GM18909 (cell line): ENCODE data around the gene DPYSL3.

ENCODE experiments used
- ATAC-seq: cut with Tn5 transposase; IDR thresholded peaks from one replicate; pipeline ENCODE4 v1.9.1; 2021; ENCODE audit warnings: mild to moderate bottlenecking; ENCODE audit not compliant: unreplicated experiment, poor library complexity

The DPYSL3 gene

DNA sequence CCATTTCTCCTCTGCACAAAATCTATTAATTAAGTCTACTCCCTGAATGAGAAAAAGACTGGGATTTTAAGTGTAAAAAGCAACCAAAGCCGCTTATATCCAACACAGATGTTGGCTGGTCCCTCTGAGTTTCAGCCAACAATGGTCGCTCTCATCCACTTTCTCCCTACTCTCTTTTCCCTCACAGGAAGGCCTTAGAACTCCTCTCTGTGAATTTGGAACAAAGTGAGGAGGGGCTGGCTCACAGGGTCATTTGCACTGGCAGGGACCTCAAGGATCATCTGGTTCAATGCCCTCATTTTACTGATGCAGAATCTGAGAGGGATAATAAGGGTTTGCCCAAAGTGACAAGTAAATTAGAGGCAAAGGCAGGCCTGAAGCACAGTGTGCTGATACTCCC is 64.0 kb downstream of the DPYSL3 start:
- ATAC-seq, result no peak

- ATAC-seq, result no peak
Observed at GRCh38 chr5:147445090-147445489, 64.8 kb downstream of the DPYSL3 start.

- ATAC-seq, result no peak
Observed at GRCh38 chr5:147442224-147442623, 67.6 kb downstream of the DPYSL3 start.

GRCh38 chr5:147441191-147441695 is 68.6 kb downstream of the DPYSL3 start:
- no peak for ATAC-seq

DNA sequence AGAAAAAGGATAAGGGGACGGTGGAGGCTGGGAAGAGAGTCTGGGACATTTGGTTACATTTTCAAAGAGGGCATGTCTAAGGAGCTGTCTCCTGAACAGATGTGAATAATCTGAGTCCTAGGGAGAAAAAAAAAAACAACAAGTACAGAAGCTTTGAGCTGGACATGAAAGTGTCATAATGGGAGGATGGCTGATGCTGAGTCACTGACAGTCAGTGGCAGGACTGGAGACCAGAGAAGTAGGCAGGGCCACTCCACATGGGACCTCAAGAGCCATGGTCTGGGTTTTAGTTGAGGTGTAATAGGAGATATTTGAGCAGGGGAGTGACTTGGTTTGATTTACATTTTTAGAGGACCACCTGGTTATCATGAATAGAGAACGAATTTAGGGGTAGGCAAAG is 70.6 kb downstream of the DPYSL3 start:
- no peak for ATAC-seq

- ATAC-seq, result no peak
Observed at GRCh38 chr5:147437161-147437596, 72.7 kb downstream of the DPYSL3 start.

GRCh38 chr5:147436596-147436995 is 73.3 kb downstream of the DPYSL3 start:
- ATAC-seq, result no peak

DNA sequence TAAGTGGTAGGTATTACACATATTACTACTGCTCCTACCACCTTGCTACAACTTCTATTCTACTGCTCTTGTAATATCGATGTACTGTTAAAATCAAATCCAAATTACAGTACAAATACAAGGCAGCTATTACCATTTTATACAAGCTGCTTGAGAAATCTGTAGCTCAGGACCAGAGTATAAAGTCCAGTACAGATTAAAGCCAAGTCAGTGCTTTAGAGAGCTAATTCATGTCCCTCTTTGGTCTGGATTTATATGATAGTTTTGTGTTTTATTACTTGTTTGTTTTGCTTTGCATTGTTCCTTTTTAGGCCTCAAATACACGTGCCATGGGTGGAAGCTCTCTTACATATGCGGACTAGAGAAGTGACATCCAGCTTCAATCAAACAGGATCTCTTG is 75.8 kb downstream of the DPYSL3 start:
- no peak for ATAC-seq

GRCh38 chr5:147432323-147432722 is 77.5 kb downstream of the DPYSL3 start:
- ATAC-seq, result no peak

DNA sequence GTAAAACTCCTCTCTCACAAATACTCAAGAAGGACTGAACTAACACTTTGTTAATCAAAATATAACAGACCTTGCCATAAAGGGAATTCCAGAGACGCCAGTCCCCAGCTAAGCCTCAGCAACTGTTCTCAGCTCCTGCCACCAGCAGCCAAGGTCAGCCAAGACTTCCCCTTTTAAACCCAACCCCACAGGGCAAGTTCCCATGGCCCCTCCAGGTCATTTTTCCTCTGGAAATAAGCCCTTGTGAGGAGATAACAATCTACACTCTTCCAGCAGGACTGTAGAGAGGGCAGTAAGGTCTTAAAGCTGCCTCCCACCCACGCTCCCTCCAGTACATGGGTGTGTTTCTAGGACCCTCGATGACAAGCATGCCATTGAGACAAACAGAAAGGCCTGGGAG is 78.3 kb downstream of the DPYSL3 start:
- no peak for ATAC-seq

DNA sequence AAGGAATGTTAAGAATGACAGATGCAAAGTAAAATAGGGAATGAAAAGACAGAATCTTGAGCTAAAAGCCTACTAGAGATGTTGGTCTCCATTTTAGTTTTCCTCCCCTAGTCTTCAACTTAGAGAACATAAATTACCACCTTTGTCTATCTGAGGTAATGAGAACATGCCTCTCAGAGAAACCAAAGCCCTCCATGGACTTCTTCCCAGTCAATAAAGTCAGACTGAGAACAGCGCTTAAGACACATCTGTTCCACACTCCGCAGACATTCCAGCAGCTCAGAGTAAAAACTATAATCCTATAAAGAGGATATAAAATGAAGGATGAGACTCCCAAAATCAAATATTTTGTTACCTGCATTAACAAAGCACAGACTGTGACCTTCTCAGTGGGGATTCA is 79.2 kb downstream of the DPYSL3 start:
- ATAC-seq, result no peak

GRCh38 chr5:147427521-147428401 is 82.1 kb downstream of the DPYSL3 start:
- no peak for ATAC-seq

DNA sequence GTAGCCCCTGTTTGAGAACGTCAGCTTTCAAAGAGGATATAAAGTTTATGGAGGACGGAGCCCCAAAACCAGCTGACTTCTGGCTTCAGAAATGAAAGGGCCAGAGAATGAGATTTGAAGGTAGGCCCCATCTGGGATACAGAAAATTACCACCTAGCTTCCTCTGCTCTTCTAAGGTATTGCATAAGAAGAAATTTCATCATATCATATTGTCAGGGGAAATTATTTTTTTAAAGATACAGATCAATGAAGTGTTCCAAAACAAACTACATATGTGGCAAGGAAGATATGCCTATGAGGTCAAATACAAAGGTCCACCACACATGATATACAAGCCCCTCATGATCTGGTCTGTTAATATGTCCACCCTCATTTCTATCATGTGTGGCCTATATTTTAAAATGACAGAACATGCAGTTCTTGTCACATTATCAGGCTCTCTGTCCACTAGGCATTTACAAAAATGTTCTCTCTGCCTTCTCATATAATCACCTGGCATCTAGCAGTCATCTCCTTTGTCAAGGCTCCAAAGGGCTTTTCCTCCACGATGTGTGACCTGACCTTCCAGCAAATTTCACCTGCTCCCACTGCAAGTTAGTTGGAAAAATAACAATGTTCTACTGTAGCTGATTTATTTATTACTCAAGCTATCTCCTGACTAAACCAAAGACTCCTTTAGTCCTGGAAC is 83.1 kb downstream of the DPYSL3 start:
- no peak for ATAC-seq

DNA sequence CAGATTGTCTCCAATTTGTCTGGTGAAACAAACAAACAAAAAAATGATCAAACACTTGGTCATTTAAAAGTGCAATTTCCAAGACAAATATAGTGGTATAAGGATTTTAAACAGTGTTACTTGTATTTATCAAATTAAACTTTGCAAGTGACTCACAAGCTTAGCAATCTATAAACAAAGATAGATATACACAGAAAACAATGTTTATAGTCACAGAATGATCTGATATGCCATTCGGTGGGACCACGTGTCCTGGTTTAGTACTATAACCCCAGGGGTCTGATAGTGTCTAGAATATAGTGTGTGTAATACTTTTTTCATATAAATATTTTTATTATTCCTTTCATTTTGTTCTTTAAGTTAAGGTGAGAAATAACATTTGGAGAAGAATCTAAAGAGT is 91.3 kb downstream of the DPYSL3 start:
- ATAC-seq, result no peak

GRCh38 chr5:147417135-147417813 is 92.6 kb downstream of the DPYSL3 start:
- no peak for ATAC-seq

DNA sequence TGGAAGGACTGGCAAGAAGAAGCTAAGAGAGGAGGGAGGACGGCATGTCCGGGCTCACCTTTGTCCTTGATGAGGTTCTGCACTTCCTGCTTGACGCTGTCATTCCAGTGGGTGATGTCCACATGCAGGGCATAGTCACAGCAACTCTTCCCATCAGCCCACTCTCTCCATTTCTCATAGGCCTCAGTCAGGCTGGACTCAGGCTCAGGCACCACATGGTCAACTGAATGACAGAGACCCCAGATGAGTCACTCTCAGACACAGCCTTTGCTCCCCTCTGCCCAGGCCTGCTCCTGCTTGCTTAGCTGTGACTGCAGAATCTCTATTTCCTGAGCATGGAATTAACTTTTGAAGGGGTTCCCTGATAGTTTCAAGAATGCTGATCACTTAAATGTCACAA is 94.2 kb downstream of the DPYSL3 start:
- no peak for ATAC-seq

DNA sequence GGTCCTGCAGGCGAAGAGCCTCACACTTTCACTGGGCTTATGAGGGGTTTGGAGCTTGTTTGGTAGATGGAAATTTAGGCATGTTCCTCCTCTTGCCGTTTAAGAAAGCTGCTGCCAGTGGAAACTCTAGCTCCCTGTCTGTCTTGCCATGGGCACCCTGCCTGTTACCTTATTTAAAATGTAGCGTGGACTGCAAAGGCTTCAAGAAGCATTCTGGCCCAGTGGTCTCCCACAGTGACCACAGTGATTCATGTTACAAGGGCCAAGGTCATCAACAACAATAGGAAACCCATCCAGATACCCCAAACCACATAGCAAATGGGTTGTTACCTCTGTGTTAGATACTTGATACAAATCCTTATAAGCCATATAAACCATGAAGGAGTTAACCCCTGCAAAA is 96.6 kb downstream of the DPYSL3 start:
- no peak for ATAC-seq

GRCh38 chr5:147412561-147412960 is 97.3 kb downstream of the DPYSL3 start:
- no peak for ATAC-seq

DNA sequence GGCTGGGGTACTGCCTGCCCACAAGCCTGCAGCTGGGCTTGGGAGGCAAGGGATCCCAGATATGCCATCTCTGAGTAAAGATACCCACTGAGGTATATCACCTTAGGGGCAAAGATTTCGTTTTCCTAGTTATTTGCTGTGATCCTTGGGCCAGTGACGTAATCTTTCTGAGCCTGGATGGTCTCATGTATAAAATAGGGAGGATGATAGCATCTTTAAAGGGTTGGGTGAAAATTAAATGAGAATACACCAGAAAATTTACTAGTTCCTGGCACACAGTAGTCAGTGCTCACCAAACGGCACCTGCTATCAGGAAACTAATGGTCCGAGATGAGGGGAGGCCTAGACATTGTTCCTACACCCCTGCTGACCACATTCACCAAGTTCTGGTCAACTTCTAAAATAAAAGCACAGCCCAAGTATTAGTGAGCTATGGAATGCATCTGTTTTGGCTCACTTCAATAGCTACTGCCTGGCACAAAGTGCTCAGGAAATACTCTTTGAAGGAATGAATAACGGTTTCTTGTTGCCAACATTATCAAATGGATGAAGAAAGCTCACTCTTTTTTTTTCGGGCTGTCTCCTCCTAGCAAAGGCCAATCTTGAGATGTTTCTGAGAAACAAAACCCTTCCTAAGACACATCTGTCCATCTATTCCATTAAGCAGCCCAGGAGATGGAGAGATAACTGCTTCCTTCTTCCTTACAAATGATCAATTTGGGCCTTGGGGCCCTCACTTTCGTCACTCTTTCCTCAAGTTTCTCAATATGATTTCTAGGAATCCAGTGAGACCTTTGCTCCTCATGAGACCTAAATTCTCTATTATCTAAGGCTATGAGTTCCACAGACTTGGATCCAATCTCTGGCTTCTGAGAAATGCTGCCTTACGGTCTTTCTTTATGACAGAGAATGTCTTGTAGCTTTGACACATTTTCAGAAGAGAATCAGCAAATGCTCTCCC is 98.2 kb downstream of the DPYSL3 start:
- ATAC-seq, result no peak
